GM18858 (cell line): ENCODE data around the gene CHAD.

Source experiments
- ATAC-seq: cut with Tn5 transposase; IDR thresholded peaks from one replicate; pipeline ENCODE4 v1.9.1; 2021; ENCODE audit not compliant: unreplicated experiment

Gene CHAD

GRCh38 chr17:50495217-50495823 lies 26.6 kb upstream of the CHAD start:
- ATAC-seq = no peak

- ATAC-seq = no peak
These were observed 25.1 kb upstream of the CHAD start for GRCh38 chr17:50493744-50494143.

GRCh38 chr17:50492214-50492613 lies 23.5 kb upstream of the CHAD start:
- no peak for ATAC-seq

GRCh38 chr17:50491505-50491904 lies 22.8 kb upstream of the CHAD start:
- ATAC-seq = no peak

GRCh38 chr17:50488880-50489279 lies 20.2 kb upstream of the CHAD start:
- ATAC-seq = no peak

- no peak for ATAC-seq
These were observed 18.8 kb upstream of the CHAD start for GRCh38 chr17:50487213-50488096.

- no peak for ATAC-seq
These were observed 15.9 kb upstream of the CHAD start for GRCh38 chr17:50484386-50485155.

- no peak for ATAC-seq
These were observed 14.6 kb upstream of the CHAD start for GRCh38 chr17:50483266-50483665.

- peak; percentile 25 for ATAC-seq
These were observed 13.8 kb upstream of the CHAD start for GRCh38 chr17:50482516-50482915.

- no peak for ATAC-seq
These were observed 13.4 kb upstream of the CHAD start for GRCh38 chr17:50482110-50482509.

GRCh38 chr17:50481648-50482047 lies 13.0 kb upstream of the CHAD start:
- ATAC-seq = no peak

- ATAC-seq = no peak
These were observed 12.3 kb upstream of the CHAD start for GRCh38 chr17:50480854-50481490.

GRCh38 chr17:50480142-50480764 lies 11.6 kb upstream of the CHAD start:
- ATAC-seq = no peak

GRCh38 chr17:50479522-50480141 lies 11.0 kb upstream of the CHAD start:
- ATAC-seq = no peak

GRCh38 chr17:50478391-50479381 lies 10.0 kb upstream of the CHAD start, which contains the start of gene RSAD1:
Gene RSAD1 (plus strand): TSS chr17:50478860. CDS start chr17:50478885, 25 bp downstream.
- ATAC-seq = peak; percentile 79

- ATAC-seq = no peak
These were observed 9.3 kb upstream of the CHAD start for GRCh38 chr17:50477976-50478375.

- no peak for ATAC-seq
These were observed 8.1 kb upstream of the CHAD start for GRCh38 chr17:50476545-50477315.
